K562 (cell line): Measurements from ENCODE around the gene EPHB2. TPM values are rescaled to one million over a fixed set of nuclear protein-coding genes. Genes with fewer than 3 reads are reported as not detected.

Experiments
- ATAC-seq: fragments of 200-7000 bp; cut with Tn5 transposase; 3 replicates; pipeline ENCODE4 v1.9.1; 2020; ENCODE audit warnings: moderate library complexity
- BruUV-seq: library from RNA; stranded (reverse); fragments of 400-500 nt; replicated peaks from 2 replicates; lab custom pipeline; 2021; lab: Mats Ljungman, UMichigan
- CTCF ChIA-PET: fragments of 300-600 bp; formaldehyde crosslinking; extraction: SDS; loops from one replicate; lab custom pipeline; 2021; ENCODE audit warnings: low intra/inter-chr PET ratio; lab: Yijun Ruan, JAX
- POLR2A ChIA-PET: fragments of 300-600, 350-650 bp; sonication (Branson Sonifier 250); formaldehyde crosslinking; extraction: SDS; loops from one replicate; lab custom pipeline; 2021; ENCODE audit warnings: antibody characterized with exemption, inconsistent platforms; lab: Yijun Ruan, JAX
- DNase-seq, 4 experiments: peaks; one replicate each; pipeline versions ENCODE4 v3.0.0 to v3.0.0-alpha.2; 2011 to 2018; ENCODE audit warnings: low spot score in 3 of 4, mixed read lengths in 3 of 4; ENCODE audit errors: extremely low read depth in 1 of 4
- FAIRE-seq: peaks from 2 replicates; lab custom pipeline; 2011; peaks lifted over from hg19 to GRCh38; lab: Jason Lieb, UNC
- H2AFZ ChIP-seq: 2 replicates; pipeline ENCODE4 v1.6.0; 2011; ENCODE audit warnings: low read depth, low read length, control low read depth, inconsistent platforms
- H3K27ac ChIP-seq: fragments of 200-600 bp; 3 replicates; pipeline ENCODE4 v1.8.0; 2011; ENCODE audit warnings: low read depth, mild to moderate bottlenecking, control low read depth, inconsistent platforms, low read length, moderate library complexity, mixed read lengths; ENCODE audit errors: extremely low read depth
- H3K27me3 ChIP-seq, 2 experiments: fragments of 300-600 bp in 1 of 2; 2 replicates in 1 of 2; 3 replicates in 1 of 2; pipeline versions ENCODE4 v1.6.0 to v1.8.0; 2011; ENCODE audit warnings: inconsistent platforms in 2 of 2, low read length in 2 of 2, mild to moderate bottlenecking in 1 of 2, mixed read lengths in 1 of 2, moderate library complexity in 1 of 2; ENCODE audit not compliant: control insufficient read depth in 2 of 2, insufficient read depth in 2 of 2
- H3K36me3 ChIP-seq: fragments of 300-600 bp; 3 replicates; pipeline ENCODE4 v1.8.0; 2011; ENCODE audit warnings: mild to moderate bottlenecking, low read length, inconsistent platforms; ENCODE audit not compliant: control insufficient read depth, insufficient read depth
- H3K4me1 ChIP-seq, 2 experiments: fragments of 200-600 bp in 1 of 2; replicated peaks in 1 of 2; 2 replicates in 1 of 2; 3 replicates in 1 of 2; pipeline versions ENCODE4 v1.5.1 to v1.8.0; 2011; ENCODE audit warnings: inconsistent platforms in 2 of 2, low read length in 2 of 2, mild to moderate bottlenecking in 1 of 2, mixed read lengths in 1 of 2, moderate library complexity in 1 of 2; ENCODE audit not compliant: control insufficient read depth in 2 of 2, insufficient read depth in 2 of 2
- H3K4me2 ChIP-seq: 2 replicates; pipeline ENCODE4 v1.6.1; 2011; ENCODE audit warnings: low read length, control low read depth, inconsistent platforms, mixed read lengths; ENCODE audit not compliant: insufficient read depth
- H3K4me3 ChIP-seq: fragments of 200-600 bp; sonication (generic), shearing (Covaris generic); 2 replicates; pipeline ENCODE4 v1.5.1; 2016; ENCODE audit warnings: control low read depth, inconsistent platforms
- H3K79me2 ChIP-seq: fragments of 200-600 bp; 3 replicates; pipeline ENCODE4 v1.8.0; 2011; ENCODE audit warnings: low read length, inconsistent platforms; ENCODE audit not compliant: control insufficient read depth, insufficient read depth
- H3K9ac ChIP-seq, 2 experiments: 2 replicates each; pipeline versions ENCODE4 v1.6.0 to v1.6.1; 2011; ENCODE audit warnings: low read depth in 2 of 2, low read length in 2 of 2, control low read depth in 1 of 2, inconsistent platforms in 1 of 2, mild to moderate bottlenecking in 1 of 2, mixed read lengths in 1 of 2; ENCODE audit not compliant: insufficient read depth in 1 of 2
- H3K9me1 ChIP-seq: one replicate; pipeline ENCODE4 v1.6.0; 2011; ENCODE audit warnings: inconsistent platforms, mild to moderate bottlenecking, low read length, moderate library complexity; ENCODE audit not compliant: control insufficient read depth, insufficient read depth
- H3K9me3 ChIP-seq: replicated peaks from 2 replicates; pipeline ENCODE4 v1.5.1; 2011; ENCODE audit warnings: low read depth, low read length, inconsistent platforms; ENCODE audit not compliant: control insufficient read depth, insufficient read depth
- H4K20me1 ChIP-seq: replicated peaks from 2 replicates; pipeline ENCODE4 v1.6.1; 2011; ENCODE audit warnings: low read length, inconsistent platforms, mixed read lengths; ENCODE audit not compliant: control insufficient read depth, insufficient read depth
- CBX1 ChIP-seq: sonication (generic); IDR thresholded peaks from 2 replicates; pipeline ENCODE4 v1.6.1; 2016; ENCODE audit warnings: antibody characterized with exemption, low read depth, mild to moderate bottlenecking
- CHD2 ChIP-seq: IDR thresholded peaks from 2 replicates; pipeline ENCODE4 v1.6.1; 2011; ENCODE audit warnings: low read depth, low read length
- CREB5 ChIP-seq: fragments of 250-450 bp; sonication (Bioruptor Pico); IDR thresholded peaks from 2 replicates; pipeline ENCODE4 v1.5.0; 2020; ENCODE audit warnings: mild to moderate bottlenecking
- EZH2 ChIP-seq: IDR thresholded peaks from 2 replicates; pipeline ENCODE4 v1.6.1; 2012; ENCODE audit warnings: low read depth, mild to moderate bottlenecking, inconsistent platforms, low read length, borderline replicate concordance
- SNAPC5 ChIP-seq: fragments of 250-450 bp; sonication (Bioruptor Pico); IDR thresholded peaks from 2 replicates; pipeline ENCODE4 v1.8.0; 2021; ENCODE audit warnings: moderate library complexity, mild to moderate bottlenecking, inconsistent platforms
- TCF7 ChIP-seq: sonication (generic); IDR thresholded peaks from 2 replicates; pipeline ENCODE4 v1.6.1; 2016; ENCODE audit warnings: antibody characterized with exemption, borderline replicate concordance
- U2AF2 ChIP-seq: fragments of 200-400 bp; formaldehyde crosslinking; optimal IDR thresholded peaks from 2 replicates; pipeline ENCODE3; 2017; ENCODE audit warnings: low read depth, mild to moderate bottlenecking, low read length
- XRCC4 ChIP-seq: IDR thresholded peaks from one replicate; pipeline ENCODE4 v1.6.1; 2011; ENCODE audit not compliant: insufficient read depth, insufficient read length; ENCODE audit errors: extremely low read depth
- XRCC5 ChIP-seq: fragments of 200-400 bp; formaldehyde crosslinking; IDR thresholded peaks from 2 replicates; pipeline ENCODE4 v1.6.1; 2017; ENCODE audit warnings: low read depth, mild to moderate bottlenecking, low read length
- ZBTB43 ChIP-seq: sonication (generic); formaldehyde crosslinking; IDR thresholded peaks from 2 replicates; pipeline ENCODE4 v1.8.0; 2023; ENCODE audit warnings: mild to moderate bottlenecking, missing genetic modification reagents
- ZNF316 ChIP-seq: fragments of 450-650 bp; IDR thresholded peaks from 2 replicates; pipeline ENCODE4 v1.6.1; 2016
- ZNF41 ChIP-seq: fragments of 250-450 bp; sonication (Bioruptor Pico); conservative IDR thresholded peaks from 2 replicates; pipeline ENCODE4 v1.4.0; 2020; ENCODE audit warnings: mild to moderate bottlenecking
- ZNF431 ChIP-seq: sonication (generic); formaldehyde crosslinking; IDR thresholded peaks from 2 replicates; pipeline ENCODE4 v1.8.0; 2022; ENCODE audit warnings: mild to moderate bottlenecking, missing genetic modification reagents
- ZZZ3 ChIP-seq: fragments of 450-650 bp; IDR thresholded peaks from 2 replicates; pipeline ENCODE4 v1.6.1; 2016; ENCODE audit warnings: antibody characterized with exemption, mild to moderate bottlenecking, moderate library complexity
- WGBS: fragments of 100-300 bp; shearing (Covaris generic); methylation state at CpG from one replicate; pipeline ENCODE4 v1.1.6; 2016; ENCODE audit warnings: low coverage, mixed read lengths; ENCODE audit not compliant: insufficient coverage; ENCODE audit errors: missing lambda C conversion rate; 5-methylcytosine and 5-hydroxymethylcytosine counted together
- in situ Hi-C: fragments of 300-500 bp; cut with MboI; formaldehyde crosslinking; loops from 4 replicates; pipeline ENCODE4 v1.15.0; 2018; ENCODE audit warnings: inconsistent platforms, mixed read lengths
- intact Hi-C: fragments of 100-400 bp; cut with micrococcal nuclease; formaldehyde crosslinking; loops from 2 replicates; pipeline ENCODE4 v1.14.2; 2022
- polyA plus RNA-seq, 8 experiments: library from polyadenylated mRNA; depleted of rRNA in 4 of 8; stranded (reverse) in 5 of 8; unstranded in 3 of 8; fragments of >200 nt; fragmentation: Nextera tagmentation in 2 of 8; fragmentation: Illumina TruSeq in 1 of 8; extraction: Ambion mirVana in 2 of 8; extraction: Trizol in 1 of 8; gene quantifications; 2 replicates each; pipeline versions ENCODE4 v1.2.1 to v1.2.3, GENCODE V29; 2011 to 2014; ENCODE audit warnings: inconsistent platforms in 1 of 8, missing spikeins in 1 of 8
- total RNA-seq, 7 experiments: library from RNA; depleted of rRNA in 6 of 7; stranded (reverse); fragments of >200 nt in 6 of 7; fragmentation: Illumina TruSeq in 2 of 7; extraction: Trizol in 2 of 7; gene quantifications; 2 replicates each; pipeline versions ENCODE4 v1.2.1 to v1.2.3, GENCODE V29; 2011 to 2021; ENCODE audit warnings: low replicate concordance in 1 of 7

Gene EPHB2
- total and polyA plus RNA-seq, 9 of the 15 experiments (the other 6 are each of a cell fraction or from before 2014, with no cell fraction given) = not detected

GRCh38 chr1:22853651-22854185 is 143.1 kb downstream of the EPHB2 start:
- ChIA-PET CTCF (no interaction called here), POLR2A (interaction anchor here (0.6 to 1.8 kb wide), 3 partner anchors 8 to 367 kb away, joined by 3 to 5 read pairs (median 3); no protein-coding TSS in a partner anchor)
- FAIRE-seq = no peak
- in situ Hi-C loops (no loop called here), intact Hi-C loops (no loop called here)
- Histone ChIP-seq H3K9me3 (no peaks in the 10 kb centered on the region), H2AFZ (no peak overlapping the region), H3K4me1 (no peaks in the 10 kb centered on the region; a peak in 1 of 5 replicates), H3K36me3 (no peaks in the 10 kb centered on the region), H3K9me1 (no peaks in the 10 kb centered on the region), H3K4me3 (no peak overlapping the region), H4K20me1 (peaks cover 13% of the 10 kb centered on the region), H3K4me2 (no peak overlapping the region), H3K9ac (no peak overlapping the region), H3K79me2 (no peaks in the 10 kb centered on the region), H3K27ac (no peak overlapping the region), H3K27me3 (peaks cover 25 to 95% of the 10 kb centered on the region in 2 experiments; a peak in 4 of 5 replicates)
- no peak for DNase-seq
- 0% methylated on average over 8 of the region's 9 CpGs for WGBS
- TF ChIP-seq SNAPC5 (CRISPR knock-in tag) (no peak), ZBTB43 (CRISPR knock-in tag) (no peak), ZZZ3 (no peak), U2AF2 (no peak), ZNF41 (CRISPR knock-in tag) (no peak), ZNF316 (no peak), CREB5 (CRISPR knock-in tag) (no peak), XRCC4 (no peak), EZH2 (no peak), XRCC5 (no peak), CBX1 (no peak), CHD2 (no peak), TCF7 (no peak), ZNF431 (no peak)
- no TSS peak for BruUV-seq
- ATAC-seq = no peak
